Measurements from ENCODE around the gene NME9.
"Not testable (repeated sequence)": the region's sequence is repeated elsewhere in the genome, so short reads cannot be mapped to it uniquely, and the experiment has no call there.

NME9 gene

DNA sequence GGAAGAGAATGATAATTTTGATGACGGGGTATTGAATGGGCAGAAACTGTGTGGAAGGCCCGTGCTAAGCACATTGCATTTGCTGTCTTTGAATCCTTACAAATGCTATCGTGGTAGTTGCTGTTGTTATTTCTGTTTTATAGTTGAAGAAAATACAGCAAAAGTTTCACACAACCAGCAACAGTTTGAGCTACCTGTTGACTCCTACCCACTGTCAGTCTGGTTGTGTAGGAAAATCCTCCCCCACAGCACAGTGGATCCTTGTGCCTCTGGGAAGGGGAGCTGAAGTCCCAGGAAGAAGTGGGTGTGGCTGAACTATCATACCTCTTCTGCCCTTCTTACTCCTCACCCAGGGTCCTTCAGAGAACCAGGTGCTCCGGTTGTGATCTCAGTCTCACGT is 48.2 kb upstream of the NME9 start:
- no peaks in the 10 kb centered on the region for H3K27me3 ChIP-seq (replicated peaks; ENCODE audit: insufficient read depth, low read length)
- no peaks in the 10 kb centered on the region for H3K9me3 ChIP-seq (replicated peaks; ENCODE audit: insufficient read depth, low read length)
- H3K79me2 ChIP-seq (ENCODE audit: low read length), result no peaks in the 10 kb centered on the region
- H3K9ac ChIP-seq (ENCODE audit: low read length), result no peak overlapping the region
- no peaks in the 10 kb centered on the region for H4K20me1 ChIP-seq (ENCODE audit: insufficient read depth, low read length)
- no peak overlapping the region for H3K27ac ChIP-seq (ENCODE audit: low read length)
- no peak overlapping the region for H3K4me2 ChIP-seq (ENCODE audit: low read depth, low read length)
- H3K9me2 ChIP-seq (replicated peaks; ENCODE audit: insufficient read depth, low read length), result no peaks in the 10 kb centered on the region
- H3F3A ChIP-seq (ENCODE audit: insufficient read depth, low read length), result no peaks in the 10 kb centered on the region
- TF ChIP-seq, protein P1, sequence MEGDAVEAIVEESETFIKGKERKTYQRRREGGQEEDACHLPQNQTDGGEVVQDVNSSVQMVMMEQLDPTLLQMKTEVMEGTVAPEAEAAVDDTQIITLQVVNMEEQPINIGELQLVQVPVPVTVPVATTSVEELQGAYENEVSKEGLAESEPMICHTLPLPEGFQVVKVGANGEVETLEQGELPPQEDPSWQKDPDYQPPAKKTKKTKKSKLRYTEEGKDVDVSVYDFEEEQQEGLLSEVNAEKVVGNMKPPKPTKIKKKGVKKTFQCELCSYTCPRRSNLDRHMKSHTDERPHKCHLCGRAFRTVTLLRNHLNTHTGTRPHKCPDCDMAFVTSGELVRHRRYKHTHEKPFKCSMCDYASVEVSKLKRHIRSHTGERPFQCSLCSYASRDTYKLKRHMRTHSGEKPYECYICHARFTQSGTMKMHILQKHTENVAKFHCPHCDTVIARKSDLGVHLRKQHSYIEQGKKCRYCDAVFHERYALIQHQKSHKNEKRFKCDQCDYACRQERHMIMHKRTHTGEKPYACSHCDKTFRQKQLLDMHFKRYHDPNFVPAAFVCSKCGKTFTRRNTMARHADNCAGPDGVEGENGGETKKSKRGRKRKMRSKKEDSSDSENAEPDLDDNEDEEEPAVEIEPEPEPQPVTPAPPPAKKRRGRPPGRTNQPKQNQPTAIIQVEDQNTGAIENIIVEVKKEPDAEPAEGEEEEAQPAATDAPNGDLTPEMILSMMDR (IDR thresholded peaks at IDR 0.05; ENCODE audit: low read length), result no peak
- TF ChIP-seq EZH2 (optimal IDR thresholded peaks at IDR 0.05; ENCODE audit: low read depth, low read length) (no peak), EZH2phosphoT487 (IDR thresholded peaks at IDR 0.05; ENCODE audit: low read length) (no peak)
- H3K36me3 ChIP-seq (replicated peaks; ENCODE audit: insufficient read depth, low read length), result no peaks in the 10 kb centered on the region
- H2AFZ ChIP-seq (ENCODE audit: low read length), result no peak overlapping the region
- no peaks in the 10 kb centered on the region for H3K4me1 ChIP-seq (ENCODE audit: low read length)
- H3K4me3 ChIP-seq (ENCODE audit: low read length), result no peak overlapping the region
- no peak for DNase-seq

DNA sequence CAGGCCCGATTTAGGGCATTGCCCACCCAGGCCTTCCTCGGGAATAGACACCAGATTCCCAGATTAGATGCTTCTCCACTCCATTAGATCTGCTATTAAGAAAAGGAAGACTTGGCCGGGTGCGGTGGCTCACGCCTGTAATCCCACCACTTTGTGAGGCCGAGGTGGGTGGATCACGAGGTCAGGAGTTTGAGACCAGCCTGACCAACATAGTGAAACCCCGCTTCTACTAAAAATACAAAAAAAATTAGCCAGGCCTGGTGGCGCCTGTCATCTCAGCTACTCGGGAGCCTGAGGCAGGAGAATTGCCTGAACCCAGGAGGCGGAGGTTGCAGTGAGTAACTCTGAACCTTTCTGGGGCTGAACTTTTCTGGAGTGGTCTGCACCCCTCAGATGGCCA is 47.6 kb upstream of the NME9 start:
- H3F3A ChIP-seq (ENCODE audit: insufficient read depth, low read length); H3K9me3 ChIP-seq (replicated peaks; ENCODE audit: insufficient read depth, low read length); H3K79me2 ChIP-seq (ENCODE audit: low read length); H3K4me3 ChIP-seq (ENCODE audit: low read length); H3K4me2 ChIP-seq (ENCODE audit: low read depth, low read length); H4K20me1 ChIP-seq (ENCODE audit: insufficient read depth, low read length); H3K9ac ChIP-seq (ENCODE audit: low read length); H3K27ac ChIP-seq (ENCODE audit: low read length); H3K4me1 ChIP-seq (ENCODE audit: low read length); H3K9me2 ChIP-seq (replicated peaks; ENCODE audit: insufficient read depth, low read length); DNase-seq; H2AFZ ChIP-seq (ENCODE audit: low read length); H3K27me3 ChIP-seq (replicated peaks; ENCODE audit: insufficient read depth, low read length); H3K36me3 ChIP-seq (replicated peaks; ENCODE audit: insufficient read depth, low read length): not testable (repeated sequence)

DNA sequence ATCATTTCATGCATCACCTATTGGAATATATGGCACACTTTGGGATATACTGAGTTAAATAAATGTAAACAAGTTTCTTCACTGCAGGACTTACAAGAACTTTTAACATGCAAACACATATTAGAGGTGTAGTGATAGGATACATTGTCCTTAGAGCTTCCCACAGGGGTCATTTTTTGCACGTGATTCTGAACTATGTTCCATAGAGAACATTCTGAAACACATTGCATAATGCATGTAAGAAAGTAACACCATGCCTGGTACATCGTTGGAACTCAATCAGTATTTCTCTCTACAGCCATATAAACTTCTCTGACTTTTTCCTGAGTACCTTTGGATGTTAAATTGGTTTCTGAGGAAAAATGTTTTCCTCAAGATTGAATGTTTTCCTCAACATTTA is 47.0 kb upstream of the NME9 start:
- no peaks in the 10 kb centered on the region for H3K9me3 ChIP-seq (replicated peaks; ENCODE audit: insufficient read depth, low read length)
- H3K36me3 ChIP-seq (replicated peaks; ENCODE audit: insufficient read depth, low read length), result no peaks in the 10 kb centered on the region
- H3K4me1 ChIP-seq (ENCODE audit: low read length), result peaks cover 5% of the 10 kb centered on the region
- no peaks in the 10 kb centered on the region for H3K9me2 ChIP-seq (replicated peaks; ENCODE audit: insufficient read depth, low read length)
- H3K4me3 ChIP-seq (ENCODE audit: low read length), result no peak overlapping the region
- no peak overlapping the region for H3K27ac ChIP-seq (ENCODE audit: low read length)
- H2AFZ ChIP-seq (ENCODE audit: low read length), result no peak overlapping the region
- 0 out of 2 replicates have a peak, but pooled peaks cover under 1% of the 10 kb centered on the region for H3F3A ChIP-seq (ENCODE audit: insufficient read depth, low read length)
- TF ChIP-seq EZH2phosphoT487 (IDR thresholded peaks at IDR 0.05; ENCODE audit: low read length) (no peak), EZH2 (optimal IDR thresholded peaks at IDR 0.05; ENCODE audit: low read depth, low read length) (no peak)
- TF ChIP-seq, protein P1 (IDR thresholded peaks at IDR 0.05; ENCODE audit: low read length), result no peak
- H3K9ac ChIP-seq (ENCODE audit: low read length), result no peak overlapping the region
- no peak for DNase-seq
- no peaks in the 10 kb centered on the region for H4K20me1 ChIP-seq (ENCODE audit: insufficient read depth, low read length)
- H3K4me2 ChIP-seq (ENCODE audit: low read depth, low read length), result no peak overlapping the region
- no peaks in the 10 kb centered on the region for H3K79me2 ChIP-seq (ENCODE audit: low read length)
- no peaks in the 10 kb centered on the region for H3K27me3 ChIP-seq (replicated peaks; ENCODE audit: insufficient read depth, low read length)

DNA sequence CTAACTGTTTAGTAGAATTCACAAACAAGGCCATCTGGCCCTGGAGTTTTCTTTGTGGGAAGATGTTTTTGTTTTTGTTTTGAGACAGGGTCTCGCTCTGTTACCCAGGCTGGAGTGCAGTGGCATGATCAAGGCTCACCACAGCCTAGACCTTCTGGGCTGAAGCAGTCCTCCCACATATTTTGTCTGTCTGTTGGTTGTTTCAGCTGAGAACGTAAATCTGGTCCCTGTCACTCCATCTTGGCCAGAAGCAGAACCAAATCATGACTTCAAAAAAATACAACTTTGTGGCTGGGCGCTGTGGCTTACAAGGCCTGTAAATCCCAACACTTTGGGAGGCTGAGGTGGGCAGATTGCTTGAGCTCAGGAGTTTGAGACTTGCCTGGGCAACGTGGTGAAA is 45.8 kb upstream of the NME9 start:
- Histone ChIP-seq H3K79me2 (ENCODE audit: low read length) (no peaks in the 10 kb centered on the region), H3K4me2 (ENCODE audit: low read depth, low read length) (no peak overlapping the region), H3K9me2 (replicated peaks; ENCODE audit: insufficient read depth, low read length) (no peaks in the 10 kb centered on the region), H3K4me1 (ENCODE audit: low read length) (peaks cover 14% of the 10 kb centered on the region), H3K9ac (ENCODE audit: low read length) (no peak overlapping the region), H3K27me3 (replicated peaks; ENCODE audit: insufficient read depth, low read length) (0 out of 2 replicates have a peak, but pooled peaks cover 2% of the 10 kb centered on the region), H3K27ac (ENCODE audit: low read length) (no peak overlapping the region), H3F3A (ENCODE audit: insufficient read depth, low read length) (peaks cover 9% of the 10 kb centered on the region; the same call in 1 of the 2 replicates), H3K9me3 (replicated peaks; ENCODE audit: insufficient read depth, low read length) (no peaks in the 10 kb centered on the region), H3K4me3 (ENCODE audit: low read length) (no peak overlapping the region), H2AFZ (ENCODE audit: low read length) (no peak overlapping the region), H3K36me3 (replicated peaks; ENCODE audit: insufficient read depth, low read length) (no peaks in the 10 kb centered on the region), H4K20me1 (ENCODE audit: insufficient read depth, low read length) (no peaks in the 10 kb centered on the region)
- TF ChIP-seq EZH2phosphoT487 (IDR thresholded peaks at IDR 0.05; ENCODE audit: low read length), result no peak
- TF ChIP-seq EZH2 (optimal IDR thresholded peaks at IDR 0.05; ENCODE audit: low read depth, low read length), result no peak
- TF ChIP-seq, protein P1 (IDR thresholded peaks at IDR 0.05; ENCODE audit: low read length), result no peak
- DNase-seq, result no peak

Measured in MM.1S (cell line).